CD4-positive, alpha-beta T cell treated with Interleukin-4 for 4 hours (primary cell): Measurements from ENCODE around the gene HDAC4.

Experiments used
- DNase-seq: peaks from one replicate; pipeline ENCODE4 v3.0.0-alpha.2; 2020

Gene HDAC4

GRCh38 chr2:239366740-239367139, 34.1 kb downstream of the HDAC4 start:
- no peak for DNase-seq

- no peak for DNase-seq
Observed at GRCh38 chr2:239365782-239366435, 34.9 kb downstream of the HDAC4 start.

- DNase-seq: no peak
Observed at GRCh38 chr2:239365071-239365781, 35.6 kb downstream of the HDAC4 start.

- peak; percentile 40 for DNase-seq
Observed at GRCh38 chr2:239363946-239364637, 36.7 kb downstream of the HDAC4 start.

- no peak for DNase-seq
Observed at GRCh38 chr2:239362507-239362906, 38.3 kb downstream of the HDAC4 start.

- no peak for DNase-seq
Observed at GRCh38 chr2:239361311-239361642, 39.5 kb downstream of the HDAC4 start.

GRCh38 chr2:239360421-239361310, 40.2 kb downstream of the HDAC4 start:
- DNase-seq: no peak

GRCh38 chr2:239360008-239360407, 40.8 kb downstream of the HDAC4 start:
- DNase-seq: no peak

GRCh38 chr2:239359196-239359912, 41.5 kb downstream of the HDAC4 start:
- no peak for DNase-seq

GRCh38 chr2:239358062-239358754, 42.6 kb downstream of the HDAC4 start:
- DNase-seq: no peak

- DNase-seq: no peak
Observed at GRCh38 chr2:239355724-239356123, 45.1 kb downstream of the HDAC4 start.

- DNase-seq: no peak
Observed at GRCh38 chr2:239355139-239355538, 45.7 kb downstream of the HDAC4 start.

- no peak for DNase-seq
Observed at GRCh38 chr2:239354791-239355136, 46.1 kb downstream of the HDAC4 start.

- no peak for DNase-seq
Observed at GRCh38 chr2:239354132-239354790, 46.6 kb downstream of the HDAC4 start.

GRCh38 chr2:239353692-239354091, 47.1 kb downstream of the HDAC4 start:
- DNase-seq: no peak

- DNase-seq: no peak
Observed at GRCh38 chr2:239351687-239352086, 49.1 kb downstream of the HDAC4 start.

GRCh38 chr2:239349453-239350135, 51.2 kb downstream of the HDAC4 start:
- no peak for DNase-seq

GRCh38 chr2:239348563-239349452, 52.0 kb downstream of the HDAC4 start:
- no peak for DNase-seq

GRCh38 chr2:239346676-239347075, 54.1 kb downstream of the HDAC4 start:
- no peak for DNase-seq

GRCh38 chr2:239345251-239345650, 55.6 kb downstream of the HDAC4 start:
- no peak for DNase-seq
